WI38 (cell line): ENCODE results near the gene BTAF1.
"Not testable (repeated sequence)": the region's sequence is repeated elsewhere in the genome, so short reads cannot be mapped to it uniquely, and the experiment has no call there.

Source experiments
- H3K4me3 ChIP-seq: 2 replicates; pipeline ENCODE4 v1.5.1; 2011; ENCODE audit warnings: low read depth, mild to moderate bottlenecking, control low read depth, low read length
- CTCF ChIP-seq: IDR thresholded peaks from 2 replicates; pipeline ENCODE4 v1.5.1; 2012; ENCODE audit warnings: low read depth, mild to moderate bottlenecking, control low read depth, low read length

Gene BTAF1

GRCh38 chr10:91884536-91884935, 39.0 kb upstream of the BTAF1 start:
- H3K4me3 ChIP-seq = no peak overlapping the region
- TF ChIP-seq CTCF = no peak

- no peak for TF ChIP-seq CTCF
- no peak overlapping the region for H3K4me3 ChIP-seq
Measured at GRCh38 chr10:91885362-91886079, 38.0 kb upstream of the BTAF1 start.

- H3K4me3 ChIP-seq = peak overlapping the region; percentile 53
Measured at GRCh38 chr10:91886954-91887271, 36.7 kb upstream of the BTAF1 start.

GRCh38 chr10:91887272-91888076, 36.1 kb upstream of the BTAF1 start:
- peak overlapping the region; percentile 53 for H3K4me3 ChIP-seq

More at GRCh38 chr10:91886954-91887271, 36.7 kb upstream of the BTAF1 start:
- TF ChIP-seq CTCF = no peak

GRCh38 chr10:91891125-91892001, 32.2 kb upstream of the BTAF1 start:
- TF ChIP-seq CTCF = no peak
- H3K4me3 ChIP-seq = no peak overlapping the region

More at GRCh38 chr10:91887272-91888076, 36.1 kb upstream of the BTAF1 start:
- no peak for TF ChIP-seq CTCF

GRCh38 chr10:91893051-91893450, 30.5 kb upstream of the BTAF1 start:
- no peak overlapping the region for H3K4me3 ChIP-seq
- no peak for TF ChIP-seq CTCF

- H3K4me3 ChIP-seq = not testable (repeated sequence)
Measured at GRCh38 chr10:91894261-91894685, 29.3 kb upstream of the BTAF1 start.
